ELR (cell line): ENCODE measurements around the gene TGM2.

Experiments used
- DNase-seq: peaks from one replicate; pipeline ENCODE4 v3.0.0-alpha.2; 2015; ENCODE audit warnings: low read depth

Gene TGM2

GRCh38 chr20:38165089-38165965 lies at the start of gene TGM2:
Gene TGM2 (minus strand): TSS chr20:38165270. CDS start chr20:38165198, 72 bp downstream.
- DNase-seq, result peak; percentile 89

- peak; percentile 49 for DNase-seq
Observed at GRCh38 chr20:38214256-38215193, 49.5 kb upstream of the TGM2 start.

- DNase-seq, result no peak
Observed at GRCh38 chr20:38213607-38213940, 48.5 kb upstream of the TGM2 start.

- no peak for DNase-seq
Observed at GRCh38 chr20:38212806-38213606, 47.9 kb upstream of the TGM2 start.

GRCh38 chr20:38211200-38212097 lies 46.4 kb upstream of the TGM2 start:
- DNase-seq, result no peak

GRCh38 chr20:38210741-38211140 lies 45.7 kb upstream of the TGM2 start:
- DNase-seq, result peak; percentile 65

GRCh38 chr20:38209736-38210405 lies 44.8 kb upstream of the TGM2 start:
- DNase-seq, result peak; percentile 68

GRCh38 chr20:38209054-38209675 lies 44.1 kb upstream of the TGM2 start:
- no peak for DNase-seq

- no peak for DNase-seq
Observed at GRCh38 chr20:38208523-38208922, 43.5 kb upstream of the TGM2 start.

GRCh38 chr20:38208088-38208487 lies 43.0 kb upstream of the TGM2 start:
- DNase-seq, result no peak

GRCh38 chr20:38207621-38208020 lies 42.6 kb upstream of the TGM2 start:
- DNase-seq, result no peak

- no peak for DNase-seq
Observed at GRCh38 chr20:38205001-38205400, 39.9 kb upstream of the TGM2 start.

GRCh38 chr20:38203981-38204357 lies 38.9 kb upstream of the TGM2 start:
- no peak for DNase-seq

- no peak for DNase-seq
Observed at GRCh38 chr20:38203337-38203980, 38.4 kb upstream of the TGM2 start.

GRCh38 chr20:38202982-38203293 lies 37.9 kb upstream of the TGM2 start:
- DNase-seq, result no peak

- no peak for DNase-seq
Observed at GRCh38 chr20:38202153-38202981, 37.3 kb upstream of the TGM2 start.

GRCh38 chr20:38201356-38201755 lies 36.3 kb upstream of the TGM2 start:
- peak; percentile 96 for DNase-seq

GRCh38 chr20:38200646-38201045 lies 35.6 kb upstream of the TGM2 start:
- no peak for DNase-seq
